NCI-H1417 treated with DMSO at 0.1 percent for 48 hours (cell line): Measurements from ENCODE around the gene IRF2.

Source experiments
- DNase-seq: peaks from one replicate; lab custom pipeline; 2025; lab: John Stamatoyannopoulos, UW

IRF2 gene

DNA sequence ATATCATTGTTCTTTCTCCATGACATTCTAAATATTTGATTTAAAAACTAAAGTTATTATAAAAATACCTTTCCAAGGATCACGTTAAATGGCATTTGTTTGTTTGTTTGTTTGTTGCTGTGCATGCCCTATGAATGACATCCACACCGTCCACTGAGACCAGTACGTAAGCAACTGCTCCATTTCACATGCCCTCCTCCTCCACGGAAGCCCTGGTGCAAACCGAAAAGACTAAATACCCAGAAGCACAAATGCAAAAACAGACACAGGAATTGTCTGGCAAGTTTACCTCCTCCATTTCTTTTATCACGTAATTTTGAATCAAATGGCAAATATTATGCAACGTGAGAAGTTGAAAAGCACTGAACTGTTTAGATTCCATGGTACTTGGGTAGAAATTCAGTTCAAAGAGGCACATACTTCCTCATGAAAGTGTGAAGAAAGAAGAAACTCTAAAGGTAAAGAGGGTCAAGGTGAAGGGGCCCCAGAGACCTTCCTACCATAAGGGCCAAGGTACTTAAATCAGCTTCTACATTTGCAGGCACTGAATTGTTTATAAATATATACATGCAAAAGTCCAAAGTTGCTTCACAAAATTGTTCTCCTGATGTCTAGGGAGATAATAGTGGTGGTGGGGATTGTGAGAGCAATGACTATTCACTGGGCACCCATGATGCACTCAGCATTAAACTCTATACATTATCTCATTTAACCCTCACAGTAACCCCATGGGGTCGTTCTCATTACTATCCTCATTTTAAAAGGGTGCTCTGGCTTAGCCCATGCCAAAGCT, 23.4 kb downstream of the IRF2 start:
- no peak for DNase-seq

DNA sequence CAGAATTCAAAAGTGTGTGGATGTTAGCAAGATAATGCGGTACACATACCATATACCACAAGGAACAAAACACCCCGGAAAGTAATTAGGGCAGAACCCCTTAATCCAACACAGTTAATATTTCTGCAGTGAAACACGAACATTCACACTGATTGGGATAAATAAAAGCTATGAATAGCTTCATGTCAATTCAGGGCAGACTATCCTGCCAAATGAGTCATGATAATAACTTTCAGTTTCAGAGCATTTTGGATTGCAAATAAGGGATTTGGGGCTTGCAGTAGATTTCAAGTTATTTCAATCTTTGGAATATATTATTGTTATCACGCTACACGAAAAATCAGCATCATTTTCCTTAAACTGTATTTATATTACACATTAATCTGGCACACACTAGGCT, 24.3 kb downstream of the IRF2 start:
- DNase-seq, result no peak

- DNase-seq, result no peak
Observed at GRCh38 chr4:184448821-184449220, 25.5 kb downstream of the IRF2 start.

- no peak for DNase-seq
Observed at GRCh38 chr4:184448141-184448540, 26.2 kb downstream of the IRF2 start.

DNA sequence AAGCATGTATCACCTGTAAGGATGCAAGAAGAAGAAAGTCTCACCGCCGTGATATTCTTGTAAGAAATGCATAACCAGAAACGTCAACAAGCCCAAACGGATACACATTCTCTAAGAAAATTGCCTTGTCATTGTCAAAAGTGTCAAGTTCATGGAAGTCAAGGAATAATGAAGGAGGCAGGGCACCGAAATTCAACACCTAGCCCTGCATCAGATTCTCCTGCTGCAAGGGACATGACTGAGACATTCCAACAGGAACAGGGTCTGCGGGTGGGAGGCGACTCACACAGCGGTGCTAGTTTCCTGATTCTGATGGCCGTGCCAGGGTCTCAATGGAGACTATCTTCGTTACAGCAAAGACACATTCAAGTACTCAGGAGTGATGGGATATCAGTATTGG, 26.7 kb downstream of the IRF2 start:
- no peak for DNase-seq

DNA sequence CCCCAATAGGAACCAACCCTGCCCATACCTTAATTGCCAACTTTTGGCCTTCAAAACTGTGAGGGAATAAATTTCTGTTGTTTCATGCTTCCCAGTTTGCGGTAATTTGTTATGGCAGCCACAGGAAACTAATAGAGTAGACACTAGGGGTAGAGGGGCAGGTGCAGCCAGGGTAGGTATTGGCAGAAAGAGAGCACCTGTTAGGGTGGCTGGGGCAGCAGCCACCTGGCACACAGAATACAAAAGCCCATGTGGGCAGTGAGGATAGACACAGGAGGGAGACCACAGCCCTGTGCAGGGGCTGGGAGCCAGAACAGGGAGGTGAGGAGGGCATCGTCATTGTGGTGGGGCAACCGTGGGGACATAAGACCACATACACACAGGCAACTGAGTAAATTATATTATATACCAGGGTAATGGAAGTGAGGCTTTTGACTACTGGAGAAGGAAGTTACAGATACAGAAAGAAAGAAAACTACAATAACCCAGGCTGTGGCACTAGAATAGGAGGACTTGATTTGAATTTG, 28.2 kb downstream of the IRF2 start:
- no peak for DNase-seq

- DNase-seq, result no peak
Observed at GRCh38 chr4:184444953-184445309, 29.4 kb downstream of the IRF2 start.

DNA sequence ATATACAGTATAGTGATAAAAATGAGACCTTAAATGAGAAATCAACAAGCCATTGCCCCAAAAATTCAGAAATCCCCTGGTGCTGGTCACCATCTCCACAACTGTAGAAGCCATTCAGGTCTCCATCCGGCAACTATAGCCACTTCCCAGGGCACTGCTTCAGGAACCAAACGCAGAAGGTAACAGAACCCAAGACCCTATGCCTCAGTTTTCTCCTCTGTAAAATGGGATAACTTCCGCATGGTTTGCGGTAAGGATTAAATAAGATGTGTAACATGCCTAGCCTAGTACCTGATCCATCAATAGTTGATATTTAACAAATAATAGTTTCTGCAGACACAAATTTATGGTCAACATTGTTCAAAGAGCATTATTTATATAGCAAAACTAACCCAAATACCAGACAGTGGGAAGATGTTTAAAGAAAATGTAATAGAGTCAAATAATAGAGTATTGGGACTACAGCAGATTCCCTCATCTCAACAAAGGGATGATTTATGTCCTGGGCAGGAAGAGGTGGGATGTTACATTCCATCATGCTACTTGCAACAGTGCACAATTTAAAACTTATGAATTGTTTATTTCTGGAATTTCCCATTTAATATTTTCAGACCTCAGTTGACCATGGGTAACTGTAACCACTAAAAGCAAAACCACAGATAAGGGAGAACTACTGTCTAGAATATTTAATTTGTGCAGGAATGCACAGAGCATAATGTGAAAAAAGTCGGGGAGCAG, 30.0 kb downstream of the IRF2 start:
- no peak for DNase-seq

GRCh38 chr4:184443318-184443717, 31.0 kb downstream of the IRF2 start:
- no peak for DNase-seq

DNA sequence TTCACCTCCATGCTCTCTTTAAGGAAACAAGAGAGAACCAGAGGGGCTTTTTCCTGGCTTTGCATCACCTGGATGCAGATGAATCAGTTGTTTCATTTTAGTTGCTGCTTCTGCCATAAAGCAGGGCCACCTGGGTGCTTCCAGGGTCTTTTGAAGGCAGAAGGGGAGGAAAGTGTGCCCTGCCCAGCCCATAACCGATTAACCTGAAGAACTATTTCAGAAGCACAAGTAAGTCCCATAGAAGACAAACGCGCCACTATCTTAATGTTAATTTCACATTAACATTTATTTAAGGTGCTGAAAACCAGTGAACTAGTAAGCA, 32.1 kb downstream of the IRF2 start:
- no peak for DNase-seq

GRCh38 chr4:184441461-184442313, 32.7 kb downstream of the IRF2 start:
- DNase-seq, result no peak

- no peak for DNase-seq
Observed at GRCh38 chr4:184440595-184441358, 33.6 kb downstream of the IRF2 start.

DNA sequence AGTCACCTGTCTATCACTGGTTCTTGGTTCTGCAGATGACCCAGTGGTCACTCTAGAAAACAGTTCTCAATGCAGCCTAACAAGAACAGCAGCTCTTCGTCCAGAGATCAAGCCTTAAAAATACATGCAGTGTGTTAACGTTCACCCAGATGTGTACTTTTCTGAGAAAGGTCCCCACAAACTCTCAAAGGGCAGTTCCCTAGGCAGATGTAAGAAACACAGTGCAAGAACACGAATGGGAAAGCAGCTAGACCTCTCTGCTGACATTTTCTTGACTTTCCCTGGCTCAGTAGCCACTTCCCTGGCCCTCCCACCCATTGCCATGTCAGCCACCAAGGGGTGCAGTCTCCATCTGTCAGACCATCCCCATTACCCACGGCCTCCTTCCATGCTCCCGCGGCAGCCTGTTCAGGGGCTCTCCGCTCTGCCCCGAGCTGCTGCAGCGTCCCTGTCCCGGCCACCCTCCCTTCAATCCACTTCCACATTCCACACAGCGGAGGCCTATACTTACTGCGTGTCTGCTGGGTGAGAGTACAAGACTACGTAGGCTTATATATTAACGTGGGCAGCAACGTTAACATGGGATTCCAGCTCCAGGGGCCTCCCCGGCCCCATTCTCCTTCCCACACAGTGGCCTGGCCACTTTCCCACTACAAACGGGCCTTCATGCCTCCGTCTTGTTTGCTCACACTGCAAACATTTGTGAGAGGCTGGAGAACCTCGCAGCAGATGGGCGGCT, 34.3 kb downstream of the IRF2 start:
- DNase-seq, result no peak

DNA sequence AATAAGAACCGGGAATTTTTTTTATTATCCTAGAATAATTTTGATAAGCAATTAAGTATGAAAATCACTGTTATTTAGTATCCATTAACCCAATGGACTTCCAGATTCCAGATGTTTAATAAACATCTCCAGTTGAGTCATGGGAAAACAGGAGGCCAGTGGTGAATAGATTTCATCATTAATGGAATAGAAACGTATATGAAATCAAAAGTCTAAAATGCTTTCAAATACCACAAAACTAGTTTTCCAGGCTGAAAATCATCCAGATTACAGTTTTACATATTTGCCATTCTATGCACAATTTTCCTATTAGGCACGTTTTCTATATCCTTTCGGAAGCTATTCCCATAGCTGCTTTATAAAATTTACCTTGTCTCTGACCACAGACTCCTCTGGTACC, 35.0 kb downstream of the IRF2 start:
- DNase-seq, result no peak

- DNase-seq, result no peak
Observed at GRCh38 chr4:184438375-184438774, 36.0 kb downstream of the IRF2 start.

- DNase-seq, result no peak
Observed at GRCh38 chr4:184437565-184438265, 36.6 kb downstream of the IRF2 start.

GRCh38 chr4:184434501-184435066, 39.8 kb downstream of the IRF2 start:
- no peak for DNase-seq

GRCh38 chr4:184434021-184434420, 40.3 kb downstream of the IRF2 start:
- DNase-seq, result no peak

- no peak for DNase-seq
Observed at GRCh38 chr4:184433258-184433892, 41.0 kb downstream of the IRF2 start.
